DND-41 (cell line): ENCODE measurements around the gene GH2.

ENCODE experiments used
- ATAC-seq: fragments of 200-7000 bp; cut with Tn5 transposase; 3 replicates; pipeline ENCODE4 v1.9.1; 2021; ENCODE audit warnings: low read depth; ENCODE audit not compliant: insufficient read depth
- DNase-seq: peaks from one replicate; pipeline ENCODE4 v3.0.0-alpha.2; 2020
- H2AFZ ChIP-seq: 2 replicates; pipeline ENCODE4 v1.6.0; 2012; ENCODE audit warnings: low read depth, low read length
- H3K27ac ChIP-seq: 2 replicates; pipeline ENCODE4 v1.5.1; 2012; ENCODE audit warnings: low read length, inconsistent platforms
- H3K27me3 ChIP-seq: fragments of 200-600 bp; sonication (generic); 2 replicates; pipeline ENCODE4 v1.6.0; 2012; ENCODE audit warnings: low read length, mild to moderate bottlenecking, inconsistent platforms; ENCODE audit not compliant: insufficient read depth, poor library complexity
- H3K36me3 ChIP-seq: 2 replicates; pipeline ENCODE4 v1.5.1; 2012; ENCODE audit warnings: low read length, inconsistent platforms; ENCODE audit not compliant: insufficient read depth
- H3K4me1 ChIP-seq: 2 replicates; pipeline ENCODE4 v1.5.1; 2012; ENCODE audit warnings: mild to moderate bottlenecking, low read length; ENCODE audit not compliant: insufficient read depth
- H3K4me2 ChIP-seq: 2 replicates; pipeline ENCODE4 v1.6.0; 2012; ENCODE audit warnings: mild to moderate bottlenecking, moderate library complexity, low read length, inconsistent platforms; ENCODE audit not compliant: insufficient read depth
- H3K4me3 ChIP-seq, 2 experiments: fragments of 200-600 bp in 1 of 2; shearing (Covaris generic) in 1 of 2; 2 replicates each; pipeline ENCODE4 v1.5.1; 2012 to 2016; ENCODE audit warnings: inconsistent platforms in 2 of 2, low read length in 2 of 2, mild to moderate bottlenecking in 2 of 2, low read depth in 1 of 2, moderate library complexity in 1 of 2
- H3K79me2 ChIP-seq: 2 replicates; pipeline ENCODE4 v1.6.0; 2012; ENCODE audit warnings: low read length, inconsistent platforms; ENCODE audit not compliant: insufficient read depth
- H3K9ac ChIP-seq: 2 replicates; pipeline ENCODE4 v1.6.0; 2012; ENCODE audit warnings: low read depth, mild to moderate bottlenecking, inconsistent platforms, low read length, moderate library complexity
- H3K9me3 ChIP-seq: 2 replicates; pipeline ENCODE4 v1.5.1; 2012; ENCODE audit warnings: low read length, moderate library complexity, mild to moderate bottlenecking, inconsistent platforms; ENCODE audit not compliant: insufficient read depth, severe bottlenecking
- H4K20me1 ChIP-seq: 2 replicates; pipeline ENCODE4 v1.6.0; 2012; ENCODE audit warnings: low read length; ENCODE audit not compliant: insufficient read depth
- CTCF ChIP-seq: IDR thresholded peaks from 2 replicates; pipeline ENCODE4 v1.5.1; 2012; ENCODE audit warnings: borderline replicate concordance, low read length, moderate library complexity, mild to moderate bottlenecking; ENCODE audit not compliant: poor library complexity, severe bottlenecking; ENCODE audit errors: extremely low read depth
- EZH2 ChIP-seq: IDR thresholded peaks from 3 replicates; pipeline ENCODE4 v1.6.1; 2012; ENCODE audit warnings: borderline replicate concordance, low read depth, mild to moderate bottlenecking, moderate library complexity, low read length, inconsistent platforms; ENCODE audit not compliant: severe bottlenecking

The GH2 gene

GRCh38 chr17:63838631-63839171 is 43.0 kb downstream of the GH2 start:
- no peak overlapping the region for H3K4me3 ChIP-seq
- no peak for DNase-seq
- H4K20me1 ChIP-seq = peaks cover 58% of the 10 kb centered on the region
- H3K4me2 ChIP-seq = peak overlapping the region; percentile 37
- no peaks in the 10 kb centered on the region for H3K27me3 ChIP-seq
- no peak overlapping the region for H2AFZ ChIP-seq
- peaks cover 66% of the 10 kb centered on the region for H3K79me2 ChIP-seq
- no peaks in the 10 kb centered on the region for H3K9me3 ChIP-seq
- no peak overlapping the region for H3K27ac ChIP-seq
- H3K36me3 ChIP-seq = peaks cover 58% of the 10 kb centered on the region
- no peak for ATAC-seq
- peaks cover 30% of the 10 kb centered on the region for H3K4me1 ChIP-seq
- H3K9ac ChIP-seq = no peak overlapping the region
- TF ChIP-seq EZH2 (no peak), CTCF (no peak)

GRCh38 chr17:63837962-63838600 is 43.7 kb downstream of the GH2 start:
- TF ChIP-seq EZH2 (no peak), CTCF (no peak)
- Histone ChIP-seq H3K4me2 (peak overlapping the region; percentile 37; the same call in 1 of the 2 replicates), H3K27ac (peak overlapping the region; percentile 23; the same call in 1 of the 2 replicates), H3K27me3 (no peaks in the 10 kb centered on the region), H3K4me1 (peaks cover 27% of the 10 kb centered on the region), H3K9me3 (no peaks in the 10 kb centered on the region), H2AFZ (no peak overlapping the region), H4K20me1 (peaks cover 64% of the 10 kb centered on the region), H3K79me2 (peaks cover 66% of the 10 kb centered on the region), H3K4me3 (no peak overlapping the region), H3K9ac (no peak overlapping the region), H3K36me3 (peaks cover 64% of the 10 kb centered on the region)
- ATAC-seq (no peak), DNase-seq (no peak)

- H3K27ac ChIP-seq = peak overlapping the region; percentile 23; the same call in 1 of the 2 replicates
- no peak for TF ChIP-seq EZH2
- no peak for TF ChIP-seq CTCF
- H3K9ac ChIP-seq = no peak overlapping the region
- no peak overlapping the region for H2AFZ ChIP-seq
- H3K27me3 ChIP-seq = no peaks in the 10 kb centered on the region
- peaks cover 64% of the 10 kb centered on the region for H4K20me1 ChIP-seq
- no peaks in the 10 kb centered on the region for H3K9me3 ChIP-seq
- no peak overlapping the region for H3K4me3 ChIP-seq
- no peak for ATAC-seq
- peaks cover 64% of the 10 kb centered on the region for H3K79me2 ChIP-seq
- DNase-seq = no peak
- H3K36me3 ChIP-seq = peaks cover 70% of the 10 kb centered on the region
- H3K4me1 ChIP-seq = peaks cover 27% of the 10 kb centered on the region
- 0 out of 2 replicates have a peak overlapping the region, but pooled peaks have one; percentile 12 for H3K4me2 ChIP-seq
Observed at GRCh38 chr17:63837480-63837879, 44.3 kb downstream of the GH2 start.

- Histone ChIP-seq H3K4me3 (no peak overlapping the region), H3K4me1 (peaks cover 27% of the 10 kb centered on the region), H3K79me2 (peaks cover 57% of the 10 kb centered on the region), H2AFZ (no peak overlapping the region), H3K27ac (no peak overlapping the region), H3K36me3 (peaks cover 77% of the 10 kb centered on the region), H3K9me3 (no peaks in the 10 kb centered on the region), H4K20me1 (peaks cover 60% of the 10 kb centered on the region), H3K4me2 (no peak overlapping the region), H3K27me3 (no peaks in the 10 kb centered on the region), H3K9ac (no peak overlapping the region)
- DNase-seq (no peak), ATAC-seq (no peak)
- TF ChIP-seq EZH2 (no peak), CTCF (no peak)
Observed at GRCh38 chr17:63836811-63837210, 44.9 kb downstream of the GH2 start.
